T47D (cell line): ENCODE data around the gene HSPH1.

Source experiments
- DNase-seq, 2 experiments: peaks; one replicate each; pipeline versions ENCODE4 v3.0.0 to v3.0.0-alpha.2; 2011 to 2012; ENCODE audit warnings: low read depth in 1 of 2, low spot score in 1 of 2
- JUND ChIP-seq: IDR thresholded peaks from 2 replicates; pipeline ENCODE4 v1.6.1; 2012; ENCODE audit warnings: low read depth
- in situ Hi-C: cut with HindIII; loops from 2 replicates; pipeline ENCODE4 v1.10.0; 2016; ENCODE audit warnings: low sequenced_read_pairs, low pct_unique_long_range_greater_than_20kb

Gene HSPH1

DNA sequence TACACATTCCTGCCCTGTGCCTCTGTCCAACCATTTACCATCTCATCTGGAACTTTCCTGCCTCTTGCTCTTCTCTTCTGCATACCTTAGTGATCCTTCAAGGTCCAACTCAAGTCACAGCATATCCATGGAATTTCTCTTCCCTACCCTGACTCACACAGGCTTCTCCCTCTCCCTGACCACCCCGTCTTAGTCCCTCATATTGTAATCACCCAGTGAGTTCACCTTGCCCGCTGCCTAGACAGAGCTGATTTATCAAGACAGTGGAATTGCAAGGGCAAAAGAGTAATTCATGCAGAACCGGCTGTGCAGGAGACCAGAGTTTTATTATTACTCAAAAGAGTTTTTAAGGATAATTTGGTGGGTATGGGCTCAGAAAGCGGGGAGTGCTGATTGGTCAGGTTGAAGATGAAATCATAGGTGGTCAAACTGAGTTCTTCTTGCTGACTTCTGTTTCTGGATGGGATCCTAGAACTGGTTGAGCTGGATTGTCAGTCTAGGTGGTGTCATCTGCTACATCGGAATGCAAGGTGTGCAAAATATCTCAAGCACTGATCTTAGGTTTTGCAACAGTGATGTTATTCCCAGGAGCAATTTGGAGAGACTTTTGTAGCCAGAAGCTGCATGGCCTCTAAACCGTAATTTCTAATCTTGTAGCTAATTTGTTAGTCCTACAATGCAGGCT, 67.2 kb downstream of the HSPH1 start:
- peak; percentile 46 to 90 for DNase-seq
- in situ Hi-C loops = no loop called here
- peak; percentile 49; the same call in 1 of the 2 replicates for TF ChIP-seq JUND

GRCh38 chr13:31093145-31093885, 68.4 kb downstream of the HSPH1 start:
- no peak for TF ChIP-seq JUND
- in situ Hi-C loops = no loop called here
- no peak for DNase-seq

DNA sequence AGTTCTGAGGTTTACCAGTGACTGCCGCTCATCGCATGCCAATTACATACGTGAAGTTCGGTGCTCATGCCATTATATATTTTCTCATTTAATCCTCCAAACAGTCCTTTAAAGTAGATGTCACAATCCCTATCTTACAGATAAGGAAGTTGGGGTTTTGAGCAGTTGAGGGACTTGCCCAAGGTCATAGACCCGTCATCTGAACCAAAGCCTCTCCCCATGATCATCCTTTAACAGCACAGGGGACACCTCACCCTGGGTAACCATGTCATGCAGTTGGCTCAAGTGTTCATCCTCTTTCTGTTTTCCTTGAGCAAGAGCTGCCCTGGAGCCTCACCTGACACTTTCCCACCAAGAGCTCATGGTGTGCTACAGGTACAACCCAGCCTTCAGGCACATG, 69.1 kb downstream of the HSPH1 start:
- in situ Hi-C loops = no loop called here
- no peak for DNase-seq
- no peak for TF ChIP-seq JUND

DNA sequence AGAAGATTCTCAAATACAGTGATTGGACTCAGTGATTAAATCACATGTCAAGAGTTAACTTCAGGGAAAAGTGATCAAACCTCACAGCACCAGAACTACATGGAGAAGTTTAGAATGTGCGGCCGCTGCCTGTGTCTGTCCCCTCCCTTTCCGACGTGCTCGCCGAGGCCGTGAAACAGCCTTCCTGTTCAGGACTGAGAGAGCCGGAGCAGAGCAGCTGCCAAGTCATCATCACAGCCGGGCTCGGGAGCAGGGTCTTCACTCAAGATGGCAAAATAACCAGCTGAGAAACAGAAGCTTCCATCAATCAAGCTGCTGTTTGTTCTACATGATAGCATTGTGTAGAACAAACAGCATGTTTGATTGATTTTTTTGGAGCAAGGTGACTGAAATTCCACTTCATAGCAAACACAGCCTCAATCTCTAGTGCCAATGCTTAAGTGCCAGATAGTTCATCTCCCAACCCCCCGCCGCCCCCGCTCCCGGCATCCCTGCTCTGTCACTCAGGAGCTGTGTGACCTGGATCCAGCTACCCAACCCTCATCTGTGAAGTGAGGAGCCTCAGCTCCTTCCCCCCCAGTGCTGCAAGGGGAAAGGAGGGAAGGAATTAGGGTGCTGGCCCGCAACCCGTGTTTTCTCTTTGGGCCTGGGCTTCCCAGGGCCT, 70.6 kb downstream of the HSPH1 start:
- no peak for TF ChIP-seq JUND
- DNase-seq = no peak
- in situ Hi-C loops = no loop called here

DNA sequence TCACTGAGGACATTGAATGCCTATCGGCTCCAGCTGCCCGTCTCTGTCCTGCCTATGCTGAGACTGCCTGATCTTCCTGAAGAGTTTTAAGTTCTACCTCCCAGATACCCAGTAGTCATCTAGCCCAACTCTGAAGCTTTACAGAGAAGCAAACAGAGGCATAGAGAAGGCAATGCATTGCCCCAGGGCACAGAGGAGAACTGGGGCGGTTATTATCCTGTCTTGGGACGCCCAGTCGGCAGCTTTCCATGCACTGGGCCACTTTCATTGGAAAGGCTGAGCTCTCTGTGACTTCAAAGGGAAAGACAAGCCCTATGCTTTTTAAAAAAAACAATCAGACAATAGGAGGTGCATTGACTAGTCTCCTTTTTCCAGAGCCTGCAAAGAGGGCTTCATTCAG, 71.6 kb downstream of the HSPH1 start:
- no peak for TF ChIP-seq JUND
- in situ Hi-C loops = no loop called here
- DNase-seq = peak in 1 of 2 experiments; percentile 36

- in situ Hi-C loops = no loop called here
- no peak for TF ChIP-seq JUND
- no peak for DNase-seq
Measured at GRCh38 chr13:31089649-31090048, 72.1 kb downstream of the HSPH1 start.

GRCh38 chr13:31088826-31089420, 72.8 kb downstream of the HSPH1 start:
- no peak for TF ChIP-seq JUND
- DNase-seq = no peak
- in situ Hi-C loops = no loop called here
